Right hindlimb (tissue), 1 donor: Measurements from ENCODE around the gene C1orf159.

Experiments
- DNase-seq: peaks from one replicate; pipeline ENCODE4 v3.0.0-alpha.2; 2018

C1orf159 gene

DNA sequence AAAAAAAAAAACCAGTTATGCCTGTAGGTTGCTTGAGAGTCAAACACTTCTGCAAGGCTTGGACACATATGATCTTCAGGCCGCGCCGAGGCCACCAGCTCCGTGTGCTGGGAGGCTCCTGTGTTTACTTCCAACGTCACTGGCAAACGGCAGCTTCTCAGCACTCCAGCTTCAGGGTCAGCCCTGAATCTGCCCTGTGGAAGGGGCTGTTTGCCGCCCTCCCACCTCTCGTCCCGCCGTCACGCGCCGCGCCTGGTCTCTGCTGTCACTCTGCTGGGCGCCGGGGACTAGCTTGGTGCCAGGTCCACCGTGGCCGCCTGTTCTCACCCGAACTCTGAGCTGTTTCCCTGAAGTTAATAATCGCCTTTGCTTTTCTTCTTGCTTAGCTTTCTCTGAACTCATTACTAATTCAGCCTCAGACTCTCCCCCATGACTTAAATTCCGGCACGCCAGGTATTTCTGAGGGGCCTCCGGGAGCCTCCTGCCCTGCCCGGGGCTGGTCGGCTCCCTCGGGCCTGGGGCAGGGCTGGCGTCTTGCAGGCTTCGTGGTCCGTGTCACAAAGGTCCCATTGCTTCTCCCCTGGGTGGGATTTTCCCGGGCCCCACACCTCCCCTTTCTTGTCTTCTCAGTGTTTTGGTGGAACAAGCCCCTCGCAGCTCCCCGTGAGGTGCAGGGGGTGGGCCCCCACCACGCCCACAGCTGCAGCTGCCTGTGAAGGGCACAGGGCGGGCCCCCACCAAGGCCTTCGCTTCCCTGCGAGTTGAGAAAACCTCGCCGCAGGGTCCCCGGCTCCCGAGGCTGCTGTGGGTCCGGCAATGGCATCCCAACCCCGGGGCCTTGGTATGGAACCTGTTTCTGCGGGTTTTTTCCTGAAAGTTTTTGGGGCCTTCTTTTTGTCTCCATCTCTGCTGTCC, 14.6 kb upstream of the C1orf159 start:
- DNase-seq = no peak

DNA sequence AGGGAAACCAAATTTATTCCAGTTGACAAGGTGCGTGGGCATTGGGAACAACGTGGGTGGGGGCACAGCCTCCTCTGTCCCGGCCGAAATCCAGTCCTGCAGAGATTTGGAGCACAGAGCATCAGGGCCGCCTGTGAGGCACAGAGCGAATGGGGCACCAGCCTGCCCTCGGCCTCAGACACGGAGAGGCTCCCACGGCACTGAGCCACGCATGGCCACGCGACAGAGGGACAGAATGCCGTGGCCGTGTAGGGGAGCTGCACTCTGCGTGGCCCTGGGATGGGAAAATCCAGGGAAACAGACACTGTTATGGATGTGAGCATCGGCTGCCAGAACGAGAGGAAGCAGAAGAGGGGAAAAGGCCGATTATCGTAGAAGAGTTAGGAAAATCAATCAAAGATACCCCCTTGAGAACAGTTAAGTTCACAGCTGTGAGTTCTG, 13.5 kb upstream of the C1orf159 start:
- DNase-seq = no peak

DNA sequence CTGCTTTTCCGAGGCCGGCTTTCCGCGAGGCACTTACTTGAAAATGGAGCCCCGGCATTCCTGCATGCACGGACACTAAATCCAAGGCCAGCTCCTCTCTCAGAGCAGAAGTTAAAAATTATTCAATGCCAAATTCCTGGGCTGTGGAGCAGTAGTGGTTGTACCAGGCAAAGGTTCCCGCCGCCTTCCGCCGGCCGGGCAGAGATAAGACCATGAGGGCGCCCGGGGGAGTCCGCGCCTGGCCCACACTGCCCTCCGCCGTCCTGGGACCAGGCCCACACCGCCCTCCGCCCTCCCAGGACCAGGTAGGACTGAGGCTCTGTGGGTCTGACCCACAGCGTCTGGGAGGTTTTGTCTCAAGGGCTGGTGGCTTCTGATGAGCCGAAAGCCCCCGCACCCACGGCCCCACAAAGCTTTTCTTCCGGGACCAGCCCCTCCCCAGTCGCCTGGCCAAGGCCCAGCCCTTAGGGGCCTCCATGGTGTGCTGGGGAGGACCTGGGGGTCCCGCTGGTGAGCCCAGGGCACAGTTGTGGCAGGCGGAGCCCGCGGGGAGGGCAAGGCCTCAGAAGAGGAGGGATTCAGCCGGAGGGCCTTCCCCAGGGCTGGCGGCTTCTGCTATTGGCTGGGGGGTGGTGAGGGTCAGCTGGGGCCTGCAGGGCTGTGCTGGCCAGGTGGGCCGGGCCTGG, 12.7 kb upstream of the C1orf159 start:
- DNase-seq = no peak

DNA sequence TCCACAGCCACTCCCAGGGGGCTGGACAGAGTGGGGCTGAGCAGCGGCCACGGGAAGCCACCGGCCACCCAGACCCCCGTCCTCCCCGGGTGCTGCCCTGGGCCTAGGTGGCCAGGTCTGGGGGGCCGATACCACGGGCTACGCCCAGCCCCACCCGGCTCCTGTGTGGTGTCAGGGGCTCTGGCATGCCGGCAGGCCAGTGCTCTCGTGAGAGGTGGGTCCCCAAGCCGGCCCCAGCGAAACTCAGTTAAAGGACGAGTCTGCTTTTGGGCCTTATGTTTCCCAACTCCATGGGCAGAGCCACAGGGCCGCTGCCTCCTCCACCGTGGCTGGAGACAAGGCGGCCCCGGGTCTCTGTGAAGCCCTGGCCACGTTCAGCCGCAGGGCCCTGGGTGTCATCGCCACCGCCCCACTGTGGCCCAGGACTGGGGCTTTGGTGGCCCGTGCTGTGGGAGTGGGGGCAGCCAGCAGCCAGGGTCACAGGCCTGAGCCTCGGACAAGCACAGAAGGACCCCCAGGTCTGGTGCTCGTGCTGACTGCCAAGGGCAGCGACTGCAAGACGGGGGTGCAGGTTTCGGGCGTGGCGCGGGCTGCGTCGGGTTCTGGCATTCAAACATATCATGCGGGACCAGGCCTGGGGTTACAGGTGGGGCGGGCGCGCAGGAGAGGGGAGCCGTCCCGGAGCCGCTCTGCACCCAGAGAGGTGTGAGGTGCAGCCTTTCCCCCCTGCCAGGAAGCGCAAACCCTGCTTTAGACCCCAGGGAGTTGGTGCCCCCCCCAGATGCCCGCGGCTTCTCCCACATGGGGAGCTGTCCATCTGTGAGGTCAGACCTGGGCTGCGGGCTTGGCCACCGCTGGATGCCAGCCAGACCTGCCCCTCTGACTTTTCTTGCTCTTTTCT, 11.9 kb upstream of the C1orf159 start:
- no peak for DNase-seq

DNA sequence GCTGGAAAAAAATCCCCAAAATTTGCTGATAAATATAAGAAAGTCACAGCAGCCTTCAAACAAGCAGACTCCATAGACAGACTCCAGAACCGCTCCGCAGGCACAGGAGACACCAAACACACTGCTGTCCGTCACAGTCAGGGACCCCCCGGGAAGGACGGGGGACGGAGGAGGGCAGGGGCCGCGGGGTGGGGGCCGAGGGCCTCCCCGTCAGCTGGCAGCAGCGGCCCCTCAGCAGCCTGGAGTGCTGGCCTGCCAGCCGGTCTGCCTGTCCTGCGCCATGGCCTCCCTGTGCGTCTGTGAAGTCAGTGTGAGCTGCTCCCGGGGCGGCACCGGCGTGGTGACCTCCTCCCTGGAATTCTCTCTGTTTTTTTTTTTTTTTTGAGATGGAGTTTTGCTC, 10.1 kb upstream of the C1orf159 start:
- DNase-seq = no peak

DNA sequence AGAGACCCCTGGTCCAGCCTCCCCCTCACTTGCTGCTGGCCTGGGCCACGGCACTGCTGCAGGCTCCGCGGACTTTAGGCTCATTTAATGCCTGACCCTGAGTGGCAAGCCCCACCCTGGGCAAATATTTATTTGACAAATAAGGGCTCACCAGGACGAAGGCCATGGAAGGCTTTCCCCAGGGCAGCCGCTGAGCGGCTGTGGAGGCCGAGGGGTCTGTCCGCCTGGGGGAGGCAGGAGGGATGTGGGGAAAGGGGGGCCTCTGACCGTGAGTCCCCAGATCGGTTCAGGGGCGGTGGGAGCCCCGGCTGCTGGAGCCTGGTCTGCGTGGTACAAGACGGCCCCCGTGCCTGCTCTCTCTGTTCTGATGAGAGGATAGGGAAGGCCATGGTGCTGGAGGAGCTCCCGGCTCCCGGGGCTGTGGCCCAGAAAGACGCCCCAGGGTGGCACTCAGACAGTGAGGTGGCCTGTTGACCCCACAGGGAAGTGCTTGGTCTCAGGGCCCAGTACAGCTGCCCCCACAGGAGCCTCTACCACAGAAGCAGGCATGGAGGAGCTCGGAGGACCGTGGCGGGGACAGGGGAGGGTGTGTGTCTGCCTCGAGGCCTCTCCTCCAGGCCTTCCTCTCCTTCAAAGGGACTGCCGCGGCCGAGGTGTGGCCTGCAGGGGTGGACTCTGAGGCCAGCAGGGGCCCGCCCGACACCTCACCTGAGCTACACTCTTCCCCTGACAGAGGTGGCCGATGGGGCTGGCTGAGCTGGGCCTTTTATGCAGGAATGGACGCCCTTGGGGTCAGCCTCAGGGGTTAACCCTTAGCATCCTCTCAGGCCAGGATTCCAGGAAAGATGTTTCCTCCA, 9.1 kb upstream of the C1orf159 start:
- peak; percentile 18 for DNase-seq

DNA sequence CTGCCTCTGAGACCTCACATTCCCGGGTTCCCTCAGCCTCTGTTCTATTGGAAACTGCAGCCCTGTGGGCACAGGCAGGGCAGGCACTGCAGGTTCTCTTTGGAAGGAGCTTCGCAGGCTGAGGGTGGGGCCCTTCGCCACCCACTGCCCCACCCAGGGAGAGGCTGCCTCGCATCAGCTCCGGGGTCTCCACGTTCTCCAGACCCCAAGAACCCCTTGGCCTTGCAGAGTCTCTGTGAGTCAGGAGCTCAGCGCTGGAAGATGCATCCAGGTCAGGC, 8.6 kb upstream of the C1orf159 start:
- no peak for DNase-seq

DNA sequence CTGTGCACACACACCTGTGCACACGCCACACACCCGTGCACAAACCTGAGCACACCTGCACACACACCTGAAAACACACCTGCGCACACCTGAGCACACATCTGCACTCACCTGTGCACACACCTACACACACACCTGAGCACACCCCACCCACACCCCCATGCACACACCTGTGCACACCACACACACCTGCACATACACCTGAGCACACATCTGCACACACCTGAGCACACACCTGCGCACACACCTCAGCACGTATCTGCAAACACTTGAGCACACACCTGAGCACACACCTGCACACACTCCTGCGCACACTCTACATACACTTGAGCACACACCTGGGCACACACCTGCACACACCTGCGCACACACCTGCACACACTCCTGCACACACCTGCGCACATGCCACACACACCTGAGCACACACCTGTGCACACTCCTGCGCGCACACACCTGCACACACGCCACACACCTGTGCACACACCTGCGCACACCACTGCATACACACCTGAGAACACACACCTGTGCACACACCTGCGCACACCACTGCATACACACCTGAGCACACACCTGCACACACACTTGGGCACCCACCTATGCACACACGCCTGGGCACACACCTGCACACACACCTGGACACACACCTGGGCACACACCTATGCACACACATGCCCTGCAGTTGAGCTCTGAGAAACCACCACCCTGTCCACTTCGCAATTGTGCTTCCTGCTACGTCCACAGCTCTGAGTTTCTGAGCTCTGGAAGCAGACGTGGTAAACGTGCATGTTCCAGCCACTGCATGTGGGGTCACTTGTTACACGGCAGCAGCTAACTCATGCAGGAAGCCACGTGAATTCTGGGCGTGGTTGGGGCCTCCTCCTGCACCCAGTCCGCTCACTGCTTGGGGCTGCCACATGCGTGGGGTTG, 8.0 kb upstream of the C1orf159 start:
- peak; percentile 39 for DNase-seq

DNA sequence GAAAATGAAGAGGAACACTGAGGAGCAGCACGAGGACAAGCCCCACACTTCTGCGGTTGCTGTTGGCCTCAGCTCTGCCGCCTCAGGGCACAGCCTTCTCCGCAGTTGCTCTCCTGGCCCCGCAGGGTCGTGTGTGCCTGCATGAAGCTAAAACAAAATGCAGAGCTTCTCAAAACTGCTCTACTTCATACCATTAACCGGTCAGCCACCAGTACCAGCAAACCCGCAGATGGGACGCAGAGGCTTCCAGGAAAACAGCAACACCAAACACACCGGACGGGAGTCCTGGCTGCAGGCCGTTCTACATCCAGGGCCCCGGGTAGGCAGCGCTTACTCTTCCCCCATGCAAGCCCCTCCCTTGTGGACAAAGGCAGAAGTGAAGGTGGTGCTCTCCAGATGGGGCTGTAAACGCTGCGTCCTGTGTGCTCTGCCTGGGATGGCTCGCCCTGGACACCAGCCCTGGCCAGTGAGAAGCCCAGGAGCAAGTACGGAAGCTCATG, 7.1 kb upstream of the C1orf159 start:
- DNase-seq = peak; percentile 35

DNA sequence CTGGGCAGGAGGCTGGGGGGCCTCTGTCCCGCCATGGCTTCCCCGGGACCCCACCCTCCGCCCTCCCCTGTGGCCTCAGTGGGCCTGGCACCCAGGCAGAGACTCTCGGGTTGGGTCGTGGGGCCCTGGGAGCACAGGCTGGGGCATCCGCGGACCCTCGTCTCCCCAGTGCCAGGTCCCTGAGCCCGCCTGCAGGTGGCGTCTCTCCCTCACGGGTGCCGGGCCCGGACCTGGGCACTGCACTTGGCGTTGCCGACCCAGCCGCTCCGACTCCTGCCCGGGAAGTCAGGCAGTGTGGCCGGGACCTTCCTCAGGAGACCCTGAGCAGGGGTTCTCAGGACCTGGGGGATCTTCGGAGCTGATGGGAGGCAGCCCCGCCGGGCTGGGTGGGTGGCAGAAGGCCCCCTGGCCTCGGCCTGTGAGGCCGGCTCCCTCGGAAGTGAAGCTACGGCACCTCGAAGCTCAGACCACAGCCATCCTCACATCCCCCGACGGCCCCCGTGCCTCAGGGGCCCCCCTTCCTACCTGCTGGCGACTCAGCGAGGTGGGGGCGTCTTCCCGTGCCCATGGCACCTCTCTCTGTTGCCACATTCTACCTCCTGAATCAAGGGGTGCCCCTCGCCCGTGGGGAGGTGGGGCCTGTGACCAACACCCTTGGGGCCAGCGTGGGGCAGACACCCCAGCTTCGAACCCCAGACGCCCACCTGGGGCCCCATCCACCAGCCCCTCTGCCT, 6.4 kb upstream of the C1orf159 start:
- peak; percentile 83 for DNase-seq

DNA sequence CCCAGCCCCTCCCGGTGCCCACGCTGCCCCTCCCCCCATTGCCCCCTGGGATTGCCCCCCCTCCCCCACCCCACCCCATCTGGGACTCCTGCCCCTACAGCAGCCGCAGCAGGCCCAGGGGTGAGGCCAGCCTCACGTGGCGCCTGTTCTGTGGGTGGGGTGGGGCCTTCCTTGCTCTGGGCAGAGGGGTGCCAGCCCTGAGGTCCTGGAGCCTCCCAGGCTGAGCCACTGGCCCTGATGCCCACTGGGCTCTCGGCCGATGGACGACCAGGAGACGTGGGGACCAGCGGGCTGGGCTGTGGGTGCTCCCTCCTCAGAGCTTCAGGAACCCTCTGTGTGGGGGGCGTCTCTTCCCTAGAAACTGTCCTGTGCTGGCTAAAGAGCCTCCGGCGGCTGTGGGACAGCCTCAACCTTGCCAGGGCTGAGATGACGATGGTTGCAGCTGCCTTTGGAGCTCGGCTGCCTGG, 5.8 kb upstream of the C1orf159 start:
- peak; percentile 17 for DNase-seq

DNA sequence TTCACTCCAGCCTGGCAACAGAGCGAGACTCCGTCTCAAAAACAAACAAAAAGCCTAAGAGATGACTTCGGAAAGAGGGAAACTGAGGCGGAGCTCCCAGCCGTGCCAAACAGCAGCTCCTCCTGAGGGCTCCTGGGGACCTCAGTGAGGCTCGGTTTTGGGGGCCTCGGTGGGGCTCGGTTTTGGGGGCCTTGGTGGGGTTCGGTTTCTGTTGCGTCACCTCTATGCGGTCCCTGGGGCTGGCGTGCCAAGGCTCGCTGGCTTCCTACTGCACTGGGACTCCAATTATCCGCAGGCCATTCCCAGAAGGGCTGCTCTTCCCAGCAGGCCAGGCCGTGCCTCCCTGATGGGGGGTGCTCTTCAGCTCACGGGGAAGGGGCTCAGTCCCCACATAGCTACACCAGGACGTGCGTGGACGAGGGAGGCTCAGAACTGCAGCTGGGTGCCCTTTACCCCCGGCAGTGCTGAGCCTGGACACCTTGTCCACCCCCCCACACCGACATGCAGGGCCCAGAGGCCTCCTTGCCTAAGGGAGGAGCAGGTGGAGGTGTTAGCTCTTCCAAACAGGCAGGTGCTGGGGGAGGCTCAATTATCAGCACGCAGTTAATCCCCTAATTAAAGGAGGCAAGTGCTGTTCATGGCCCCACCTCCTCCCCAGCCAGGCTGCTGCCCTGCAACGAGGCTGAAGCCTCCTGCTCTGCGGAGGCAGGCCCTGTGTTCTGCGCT, 5.1 kb upstream of the C1orf159 start:
- DNase-seq = no peak

DNA sequence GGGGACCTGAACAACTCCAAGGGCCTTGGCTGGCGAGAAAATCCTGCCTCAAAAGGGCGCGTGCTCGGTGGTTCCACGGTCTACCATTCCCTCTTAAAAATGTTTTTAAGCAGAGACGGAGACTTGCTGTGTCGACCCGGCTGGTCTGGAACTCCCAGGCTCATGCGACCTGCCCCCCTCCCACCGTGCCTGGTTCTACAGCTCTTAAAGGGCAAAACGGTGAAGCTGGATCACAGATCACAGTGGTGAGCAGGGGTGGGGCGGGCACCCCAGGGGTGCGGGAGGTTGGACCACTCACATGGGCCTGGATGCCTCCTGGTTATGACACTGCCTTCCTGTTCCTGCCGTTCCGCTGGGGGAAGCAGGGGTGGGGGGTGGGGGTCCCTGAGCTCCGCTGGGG, 4.2 kb upstream of the C1orf159 start:
- DNase-seq = peak; percentile 19

DNA sequence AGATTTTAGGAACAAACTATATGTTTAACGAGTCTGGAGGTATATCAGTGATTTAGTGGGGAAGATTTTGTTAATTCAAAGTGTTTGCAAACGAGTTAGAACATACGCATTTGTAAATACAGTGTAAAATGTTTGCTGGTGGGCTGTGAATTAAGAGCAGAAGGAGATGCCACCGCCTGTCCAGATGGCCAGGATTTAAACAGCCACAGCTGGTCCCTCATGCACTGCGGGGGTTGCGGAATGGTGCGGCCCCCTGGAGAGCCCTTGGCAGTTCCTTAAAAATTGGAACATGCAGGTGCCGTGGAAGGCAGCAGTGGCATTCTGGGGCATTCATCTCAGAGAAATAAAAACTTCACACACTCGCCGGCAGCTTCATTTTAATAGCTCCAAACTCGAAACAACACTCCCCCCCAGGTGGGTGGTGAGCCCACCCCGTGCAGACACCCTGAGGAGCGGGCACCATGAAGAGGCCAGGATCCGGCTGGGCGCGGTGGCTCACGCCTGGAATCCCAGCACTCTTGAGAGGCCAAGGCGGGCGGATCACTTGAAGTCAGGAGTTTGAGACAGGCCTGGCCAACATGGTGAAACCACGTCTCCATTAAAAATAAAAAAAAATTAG, 3.5 kb upstream of the C1orf159 start:
- peak; percentile 17 for DNase-seq

DNA sequence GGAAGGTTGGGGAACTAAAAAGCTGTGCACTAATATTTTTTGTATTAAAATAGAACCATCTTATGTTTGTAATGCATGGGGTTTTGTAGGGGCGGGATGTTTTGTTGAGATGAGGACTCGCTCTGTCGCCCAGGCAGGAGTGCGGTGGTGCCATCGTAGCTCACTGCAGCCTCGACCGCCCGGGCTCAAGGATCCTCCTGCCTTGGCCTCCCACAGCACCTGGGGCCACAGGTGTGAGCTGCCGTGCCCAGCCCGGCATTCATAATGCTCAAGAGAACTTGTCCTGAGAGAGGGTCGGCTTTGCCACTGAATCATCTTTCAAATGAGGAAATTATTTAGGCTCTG, 3.0 kb upstream of the C1orf159 start:
- no peak for DNase-seq

DNA sequence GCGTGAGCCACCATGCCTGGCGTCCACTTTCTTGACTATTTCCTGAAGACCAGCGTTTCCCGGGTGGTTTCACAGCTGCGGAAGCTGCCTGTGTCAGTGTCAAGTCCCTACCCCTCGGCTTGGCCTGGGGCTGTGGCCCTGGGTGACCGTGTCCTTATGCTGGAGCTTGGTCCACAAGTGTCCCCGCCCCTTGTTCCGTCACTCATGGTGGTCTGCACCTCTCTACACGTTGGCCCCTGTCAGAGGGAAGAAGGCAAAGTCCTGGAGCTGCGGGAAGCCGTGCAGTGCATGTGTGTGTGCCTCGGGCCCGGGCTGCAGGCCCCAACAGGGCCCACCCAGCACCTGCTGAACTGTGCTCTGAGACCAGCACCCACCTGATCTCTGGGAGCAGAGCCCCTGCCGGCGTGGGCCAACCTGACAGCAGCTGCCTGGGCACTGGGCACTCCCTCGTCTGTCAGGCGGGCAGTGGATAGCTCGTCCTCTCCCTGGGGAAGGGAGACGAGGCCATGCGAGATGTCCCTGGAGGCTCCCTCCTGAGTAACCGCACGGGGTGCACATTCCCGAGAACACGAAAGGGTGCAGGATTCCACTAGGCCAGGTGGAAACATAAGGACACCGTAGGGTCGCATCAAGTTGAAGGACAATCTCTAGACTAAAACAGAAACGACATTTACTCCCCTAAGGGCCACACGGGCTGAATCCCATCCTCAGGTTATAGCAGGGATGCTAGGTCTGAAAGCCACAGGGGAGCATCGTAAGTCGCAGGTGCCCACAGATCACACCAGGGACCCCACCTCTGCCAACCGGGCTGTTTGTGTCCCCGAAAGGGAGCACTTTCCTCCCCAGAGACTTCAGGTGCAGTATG, 2.4 kb upstream of the C1orf159 start:
- DNase-seq = peak; percentile 28

DNA sequence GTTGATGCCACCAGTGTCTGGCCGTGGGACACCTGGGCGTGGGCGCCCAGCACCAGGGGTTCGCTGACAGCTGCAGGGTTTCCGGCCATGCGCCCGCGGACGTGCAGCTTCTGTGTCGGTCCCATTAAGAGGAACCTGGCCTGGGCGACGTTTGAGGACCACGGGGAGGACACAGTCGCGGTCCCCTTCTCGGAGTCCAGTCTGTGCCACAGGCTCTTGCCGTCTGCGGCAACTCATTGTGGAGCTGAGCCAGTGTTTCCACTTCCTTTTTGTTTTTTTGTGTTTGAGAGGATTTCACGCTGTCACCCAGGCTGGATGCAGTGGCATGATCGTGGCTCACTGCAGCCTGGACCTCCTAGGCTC, 1.6 kb upstream of the C1orf159 start:
- peak; percentile 27 for DNase-seq
